SU-DHL-6 (cell line): Measurements from ENCODE around the gene CLDN9.

Source experiments
- H2AFZ ChIP-seq: fragments of 200-600 bp; sonication (generic); 2 replicates; pipeline ENCODE4 v1.6.1; 2014; ENCODE audit warnings: low read depth, mild to moderate bottlenecking, moderate library complexity, mixed read lengths, antibody characterized with exemption, low read length; ENCODE audit not compliant: severe bottlenecking
- H3F3A ChIP-seq: fragments of 200-600 bp; shearing (Covaris generic); 2 replicates; pipeline ENCODE4 v1.6.0; 2016; ENCODE audit warnings: antibody characterized with exemption, mild to moderate bottlenecking; ENCODE audit not compliant: insufficient read depth
- H3K27ac ChIP-seq: fragments of 200-600 bp; sonication (generic); 2 replicates; pipeline ENCODE4 v1.5.1; 2016; ENCODE audit warnings: low read depth, mild to moderate bottlenecking, low read length, moderate library complexity, mixed read lengths
- H3K27me3 ChIP-seq: fragments of 200-600 bp; sonication (generic), shearing (Covaris generic); 2 replicates; pipeline ENCODE4 v1.6.0; 2014; ENCODE audit warnings: mild to moderate bottlenecking, low read length
- H3K36me3 ChIP-seq: fragments of 200-600 bp; sonication (generic); 2 replicates; pipeline ENCODE4 v1.6.1; 2014; ENCODE audit warnings: mild to moderate bottlenecking, low read length, mixed read lengths
- H3K4me2 ChIP-seq: fragments of 300-600, 200-600 bp; shearing (Covaris generic), sonication (generic); 2 replicates; pipeline ENCODE4 v1.6.0; 2014; ENCODE audit warnings: low read length, low read depth, mild to moderate bottlenecking; ENCODE audit not compliant: poor library complexity, severe bottlenecking
- H3K4me3 ChIP-seq: fragments of 200-600 bp; sonication (generic); 2 replicates; pipeline ENCODE4 v1.5.1; 2014; ENCODE audit warnings: antibody characterized with exemption, low read length, mild to moderate bottlenecking, mixed read lengths; ENCODE audit not compliant: insufficient read depth, poor library complexity, severe bottlenecking
- H3K79me2 ChIP-seq: fragments of 200-600 bp; sonication (generic); 2 replicates; pipeline ENCODE4 v1.6.1; 2014; ENCODE audit warnings: mild to moderate bottlenecking, low read length, moderate library complexity; ENCODE audit not compliant: insufficient read depth
- H3K9ac ChIP-seq: fragments of 200-600 bp; sonication (generic); 2 replicates; pipeline ENCODE4 v1.7.0; 2014; ENCODE audit warnings: mild to moderate bottlenecking, low read length
- H3K9me2 ChIP-seq: fragments of 200-600 bp; sonication (generic); replicated peaks from 2 replicates; pipeline ENCODE4 v1.6.1; 2014; ENCODE audit warnings: low read length; ENCODE audit not compliant: insufficient read depth
- H3K9me3 ChIP-seq: fragments of 200-600 bp; sonication (generic); 2 replicates; pipeline ENCODE4 v1.6.1; 2014; ENCODE audit warnings: low read length, mixed read lengths; ENCODE audit not compliant: insufficient read depth
- H4K20me1 ChIP-seq: fragments of 200-600 bp; sonication (generic); 2 replicates; pipeline ENCODE4 v1.6.1; 2014; ENCODE audit warnings: low read depth, mild to moderate bottlenecking, antibody characterized with exemption, low read length, moderate library complexity, mixed read lengths
- CTCF ChIP-seq: fragments of 200-600 bp; sonication (generic); IDR thresholded peaks from one replicate; pipeline ENCODE4 v1.5.1; 2017; ENCODE audit warnings: antibody characterized with exemption, mild to moderate bottlenecking, low read length, moderate library complexity; ENCODE audit not compliant: insufficient read depth, poor library complexity, severe bottlenecking
- EZH2phosphoT487 ChIP-seq: fragments of 200-600 bp; sonication (generic), shearing (Covaris generic); conservative IDR thresholded peaks from 2 replicates; pipeline ENCODE4 v1.6.1; 2018; ENCODE audit warnings: mild to moderate bottlenecking, antibody characterized with exemption, low read length, moderate library complexity, mixed read lengths

CLDN9 gene

DNA sequence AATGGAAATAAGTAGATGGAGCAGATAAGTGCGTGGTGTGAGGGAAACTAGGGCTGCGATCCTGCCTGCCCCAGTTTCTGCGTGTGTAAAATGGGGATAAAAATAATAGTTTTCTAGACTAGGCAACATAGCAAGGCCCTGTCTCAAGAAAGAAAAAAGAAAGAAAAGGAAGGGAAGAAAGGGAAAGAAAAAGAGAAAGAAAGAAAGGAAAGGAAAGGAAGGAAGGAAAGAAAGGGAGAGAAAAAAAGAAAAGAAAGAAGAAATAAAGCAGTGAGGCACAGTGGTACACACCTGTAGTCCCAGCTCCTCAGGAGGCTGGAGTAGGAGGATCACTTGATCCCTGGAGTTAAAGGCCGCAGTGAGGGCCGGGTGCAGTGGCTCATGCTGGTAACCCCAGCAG is 30.3 kb upstream of the CLDN9 start:
- Histone ChIP-seq H3K27ac (peak overlapping the region; percentile 84), H3F3A (peaks cover 18% of the 10 kb centered on the region), H3K4me3 (no peak overlapping the region), H3K27me3 (no peaks in the 10 kb centered on the region), H3K4me2 (peak overlapping the region; percentile 15), H3K79me2 (peaks cover 20% of the 10 kb centered on the region), H4K20me1 (no peaks in the 10 kb centered on the region), H3K9ac (peak overlapping the region; percentile 19; the same call in 1 of the 2 replicates), H3K36me3 (no peaks in the 10 kb centered on the region), H3K9me2 (no peaks in the 10 kb centered on the region), H3K9me3 (no peaks in the 10 kb centered on the region), H2AFZ (no peak overlapping the region)
- no peak for TF ChIP-seq CTCF
- no peak for TF ChIP-seq EZH2phosphoT487

GRCh38 chr16:2983706-2984136 is 29.0 kb upstream of the CLDN9 start:
- Histone ChIP-seq H3K9ac (peak overlapping the region; percentile 41), H3F3A (peaks cover 18% of the 10 kb centered on the region), H3K27me3 (no peaks in the 10 kb centered on the region), H3K4me3 (peak overlapping the region; percentile 37), H2AFZ (peak overlapping the region; percentile 34), H3K79me2 (peaks cover 13% of the 10 kb centered on the region), H3K27ac (peak overlapping the region; percentile 84), H3K9me3 (no peaks in the 10 kb centered on the region), H4K20me1 (no peaks in the 10 kb centered on the region), H3K9me2 (no peaks in the 10 kb centered on the region), H3K36me3 (no peaks in the 10 kb centered on the region), H3K4me2 (peak overlapping the region; percentile 67)
- TF ChIP-seq CTCF, result peak; percentile 70
- no peak for TF ChIP-seq EZH2phosphoT487

DNA sequence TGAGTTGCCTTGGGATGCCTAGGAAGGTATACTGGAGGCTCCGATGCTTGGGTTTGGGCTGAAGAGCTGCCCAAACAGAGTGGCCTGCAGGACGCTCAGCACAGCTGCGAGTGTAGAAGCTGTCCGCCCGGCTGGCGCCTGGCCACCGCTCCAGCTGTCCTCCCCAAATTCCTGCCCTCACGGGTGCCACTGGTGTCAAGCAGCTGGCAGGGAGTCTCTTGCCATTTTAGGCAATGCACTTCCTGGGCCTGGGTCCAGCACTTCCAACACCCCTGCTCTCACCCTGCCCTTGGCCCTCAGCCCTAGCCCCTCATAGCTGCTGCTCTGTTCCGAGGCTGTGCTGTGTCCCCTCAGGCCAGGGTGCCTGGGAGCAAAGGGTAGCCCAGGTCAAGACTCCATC is 27.3 kb upstream of the CLDN9 start:
- Histone ChIP-seq H3K36me3 (no peaks in the 10 kb centered on the region), H3K27ac (no peak overlapping the region), H2AFZ (no peak overlapping the region), H3K4me3 (no peak overlapping the region), H4K20me1 (no peaks in the 10 kb centered on the region), H3K4me2 (no peak overlapping the region), H3K9me3 (no peaks in the 10 kb centered on the region), H3K27me3 (no peaks in the 10 kb centered on the region), H3F3A (peaks cover 18% of the 10 kb centered on the region), H3K9me2 (no peaks in the 10 kb centered on the region), H3K9ac (no peak overlapping the region), H3K79me2 (no peaks in the 10 kb centered on the region)
- TF ChIP-seq CTCF, result no peak

GRCh38 chr16:2985893-2986355 is 26.8 kb upstream of the CLDN9 start:
- TF ChIP-seq EZH2phosphoT487, result no peak
- no peak for TF ChIP-seq CTCF

More at GRCh38 chr16:2985893-2986355, 26.8 kb upstream of the CLDN9 start:
- H3K4me3 ChIP-seq, result no peak overlapping the region
- no peak overlapping the region for H3K27ac ChIP-seq
- no peak overlapping the region for H2AFZ ChIP-seq
- H3K9me2 ChIP-seq, result no peaks in the 10 kb centered on the region
- H3K27me3 ChIP-seq, result no peaks in the 10 kb centered on the region
- no peaks in the 10 kb centered on the region for H3K79me2 ChIP-seq
- H4K20me1 ChIP-seq, result no peaks in the 10 kb centered on the region
- H3K9me3 ChIP-seq, result no peaks in the 10 kb centered on the region
- no peak overlapping the region for H3K4me2 ChIP-seq
- no peaks in the 10 kb centered on the region for H3K36me3 ChIP-seq
- H3F3A ChIP-seq, result peaks cover 18% of the 10 kb centered on the region
- no peak overlapping the region for H3K9ac ChIP-seq
